ENCODE measurements around the gene C14orf180. TPM values are rescaled to one million over a fixed set of nuclear protein-coding genes. Genes with fewer than 3 reads are reported as not detected.
"Not testable (repeated sequence)": the region's sequence is repeated elsewhere in the genome, so short reads cannot be mapped to it uniquely, and the experiment has no call there.

The C14orf180 gene
- total RNA-seq, 1 experiment from 2014 or later: not detected

DNA sequence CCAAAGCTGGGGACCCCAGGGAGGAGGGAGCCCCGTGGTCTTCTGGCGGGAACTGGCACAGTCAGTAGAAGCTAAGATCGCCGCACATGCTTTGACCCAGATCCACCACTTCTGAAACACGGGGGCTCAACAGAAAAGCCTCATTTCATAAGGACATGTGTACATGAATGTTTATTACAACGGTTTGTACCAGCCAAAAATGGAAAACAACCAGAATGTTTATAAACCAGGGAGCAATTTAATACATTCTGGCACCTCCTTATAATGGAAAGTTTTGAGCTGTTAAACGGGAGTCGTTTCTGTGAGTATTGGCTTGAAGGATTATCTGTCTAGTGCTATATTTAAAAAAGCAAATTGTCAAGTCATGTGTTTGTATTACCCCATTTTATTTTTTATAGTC lies 32.3 kb downstream of the C14orf180 start:
- no peaks in the 10 kb centered on the region for H3K36me3 ChIP-seq
- no peak overlapping the region for H3K4me3 ChIP-seq
- H3K9me3 ChIP-seq (replicated peaks): no peaks in the 10 kb centered on the region
- no peak overlapping the region for H3K27ac ChIP-seq
- no peaks in the 10 kb centered on the region for H3K4me1 ChIP-seq
- DNase-seq: no peak
- H3K27me3 ChIP-seq: peaks cover 12% of the 10 kb centered on the region

DNA sequence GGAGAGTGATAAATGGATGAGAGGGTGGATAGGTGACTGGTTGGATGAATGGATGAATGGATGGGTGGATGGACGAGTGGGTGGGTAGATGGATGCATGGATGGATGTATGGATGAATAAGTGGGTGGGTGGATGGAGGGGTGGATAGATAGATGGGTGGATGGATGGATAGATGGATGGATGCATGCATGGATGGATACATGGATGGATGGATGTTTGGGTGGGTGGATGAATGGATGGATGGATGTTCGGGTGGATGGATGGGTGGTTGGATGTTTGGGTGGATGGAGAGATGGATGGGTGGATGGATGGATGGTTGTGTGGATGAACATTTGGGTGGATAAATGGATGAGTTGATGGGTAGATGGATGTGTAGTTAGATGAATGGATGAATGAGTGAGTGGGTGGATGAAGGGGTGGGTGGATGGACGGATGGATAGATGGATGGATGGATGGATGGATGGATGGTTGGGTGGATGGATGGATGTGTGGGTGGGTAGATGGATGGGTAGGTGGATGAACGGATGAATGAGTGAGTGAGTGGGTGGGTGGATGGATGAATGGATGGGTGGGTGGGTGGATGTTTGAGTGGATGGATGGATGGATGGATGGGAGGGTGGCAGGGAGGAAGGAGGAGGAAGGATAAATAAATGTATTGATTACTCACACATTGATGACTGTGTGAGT lies 34.7 kb downstream of the C14orf180 start:
- Histone ChIP-seq H3K27me3 (peaks cover 12% of the 10 kb centered on the region), H3K36me3 (no peaks in the 10 kb centered on the region), H3K27ac (no peak overlapping the region), H3K4me1 (no peaks in the 10 kb centered on the region), H3K4me3 (no peak overlapping the region), H3K9me3 (replicated peaks) (no peaks in the 10 kb centered on the region)
- no peak for DNase-seq

DNA sequence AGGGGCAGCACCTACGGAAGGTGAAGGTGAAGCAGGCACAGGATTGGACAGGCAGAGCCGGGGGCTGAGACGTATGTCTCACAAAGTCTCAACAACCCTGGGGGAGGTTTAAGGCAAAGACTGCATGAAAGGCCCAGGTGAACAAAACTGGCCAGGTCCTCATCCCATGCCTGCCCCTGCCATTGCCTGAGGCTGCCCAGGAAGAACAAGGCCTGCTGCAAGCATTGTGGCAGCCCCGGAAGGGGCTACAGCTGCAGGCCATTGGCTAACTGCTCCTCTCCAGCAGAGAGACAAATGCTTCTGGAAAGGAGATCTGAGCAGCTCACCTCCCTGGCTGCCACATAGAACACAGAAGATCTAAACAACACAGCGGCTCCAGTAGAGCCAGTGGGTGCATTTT lies 45.4 kb downstream of the C14orf180 start:
- Histone ChIP-seq H3K27me3 (no peaks in the 10 kb centered on the region; the same call in 1 of the 2 replicates), H3K27ac (no peak overlapping the region), H3K9me3 (replicated peaks) (0 out of 2 replicates have a peak, but pooled peaks cover 3% of the 10 kb centered on the region), H3K36me3 (no peaks in the 10 kb centered on the region), H3K4me3 (no peak overlapping the region), H3K4me1 (no peaks in the 10 kb centered on the region)
- DNase-seq: no peak

DNA sequence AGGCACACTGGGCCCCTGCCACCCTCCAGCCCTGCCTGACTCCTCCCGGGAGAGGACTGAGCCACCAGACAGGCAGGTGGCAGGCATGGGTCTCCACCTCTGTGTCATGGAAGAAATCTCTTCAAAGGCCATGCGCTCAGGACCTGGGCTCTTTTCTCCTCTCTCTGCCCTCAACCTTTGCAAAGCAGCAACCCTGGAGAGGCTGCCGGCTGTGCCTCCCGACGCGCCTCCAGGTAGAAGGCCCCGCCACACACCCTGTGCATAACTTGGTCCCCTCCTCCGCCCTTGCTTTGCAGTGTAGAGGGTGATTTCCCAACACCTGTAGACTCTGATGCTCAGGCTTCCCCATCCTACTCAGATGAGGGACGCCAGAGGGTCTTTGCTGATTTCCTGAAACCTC lies 53.2 kb downstream of the C14orf180 start:
- DNase-seq: no peak
- Histone ChIP-seq H3K27me3 (0 out of 2 replicates have a peak, but pooled peaks cover 4% of the 10 kb centered on the region), H3K4me1 (no peaks in the 10 kb centered on the region), H3K27ac (no peak overlapping the region), H3K36me3 (no peaks in the 10 kb centered on the region), H3K9me3 (replicated peaks) (no peaks in the 10 kb centered on the region), H3K4me3 (no peak overlapping the region)

DNA sequence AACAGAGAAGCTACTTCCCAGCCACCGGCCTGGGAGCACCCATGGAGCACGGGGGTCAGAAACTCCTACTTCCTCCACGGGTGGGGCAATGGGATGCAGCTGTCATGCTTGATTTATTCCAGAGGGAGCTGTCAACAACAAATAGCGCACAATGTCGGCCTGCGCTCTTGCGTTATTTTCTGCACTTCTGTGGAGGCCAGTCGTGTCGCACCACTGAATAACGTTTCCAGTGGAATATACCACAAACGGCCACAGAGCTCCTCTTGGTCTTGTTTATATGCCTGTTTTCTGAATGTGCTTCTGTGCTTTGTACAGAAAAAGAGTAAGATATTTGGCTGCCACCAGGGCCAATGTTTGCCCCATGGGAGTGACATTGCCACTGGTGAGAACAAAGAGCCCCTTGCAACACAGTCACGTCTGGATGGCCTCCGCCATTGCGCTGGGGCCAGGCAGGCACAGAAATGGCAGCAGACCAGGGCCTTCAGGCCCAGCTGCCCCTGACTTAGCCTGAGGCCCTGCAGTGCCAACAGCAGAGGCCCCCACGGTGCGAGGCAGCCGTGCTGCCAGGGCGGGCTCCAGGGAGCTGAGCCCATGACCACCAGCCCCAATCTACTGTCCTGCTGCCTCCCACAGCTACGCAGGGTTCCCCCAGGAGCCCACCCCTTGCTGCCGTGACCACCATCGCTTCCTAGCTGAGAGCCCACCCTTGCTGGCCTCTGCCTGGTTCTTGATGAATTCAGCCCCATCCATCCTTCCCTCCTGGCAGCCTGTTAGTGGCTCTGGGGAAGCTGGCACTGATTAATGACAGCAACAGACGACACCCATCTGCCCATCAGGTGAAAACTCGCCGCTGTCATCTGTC lies 53.9 kb downstream of the C14orf180 start:
- no peaks in the 10 kb centered on the region for H3K9me3 ChIP-seq (replicated peaks)
- H3K4me3 ChIP-seq: no peak overlapping the region
- no peak overlapping the region for H3K27ac ChIP-seq
- no peak for DNase-seq
- H3K36me3 ChIP-seq: no peaks in the 10 kb centered on the region
- no peaks in the 10 kb centered on the region for H3K4me1 ChIP-seq
- H3K27me3 ChIP-seq: peaks cover 11% of the 10 kb centered on the region; the same call in 1 of the 2 replicates

DNA sequence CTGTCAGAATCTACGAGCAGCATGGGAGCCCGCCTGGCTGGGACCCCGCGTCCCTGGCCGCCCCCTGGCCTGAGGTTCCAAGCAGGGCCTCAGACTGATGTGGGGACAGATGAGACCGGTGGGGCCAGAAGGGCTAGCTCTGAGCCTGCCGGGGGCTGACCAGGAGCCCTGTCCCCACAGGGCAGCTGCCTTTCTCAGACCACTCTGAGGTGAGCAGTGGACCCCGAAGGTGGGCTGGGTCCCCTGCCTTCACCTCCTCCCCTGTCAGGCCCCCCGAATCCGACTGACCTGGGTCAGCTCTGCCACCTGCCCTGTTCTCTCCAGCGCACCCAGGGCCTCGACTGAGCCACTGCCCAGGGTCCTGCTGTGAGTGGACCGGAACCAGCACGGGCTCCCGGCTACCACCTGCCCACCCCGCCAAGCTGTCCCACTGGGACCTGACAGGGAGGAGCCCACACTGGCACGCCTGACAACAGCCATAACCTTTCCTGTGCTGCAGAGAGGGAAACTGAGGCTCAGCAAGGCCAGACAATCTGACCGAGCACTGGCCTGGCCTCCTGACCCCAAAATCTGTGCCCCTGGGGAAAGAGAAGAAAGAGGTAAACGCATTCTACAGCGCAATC lies 54.7 kb downstream of the C14orf180 start:
- no peaks in the 10 kb centered on the region for H3K4me1 ChIP-seq
- H3K27ac ChIP-seq: no peak overlapping the region
- no peaks in the 10 kb centered on the region for H3K9me3 ChIP-seq (replicated peaks)
- H3K4me3 ChIP-seq: no peak overlapping the region
- H3K27me3 ChIP-seq: peaks cover 13% of the 10 kb centered on the region; the same call in 1 of the 2 replicates
- DNase-seq: no peak
- H3K36me3 ChIP-seq: no peaks in the 10 kb centered on the region

DNA sequence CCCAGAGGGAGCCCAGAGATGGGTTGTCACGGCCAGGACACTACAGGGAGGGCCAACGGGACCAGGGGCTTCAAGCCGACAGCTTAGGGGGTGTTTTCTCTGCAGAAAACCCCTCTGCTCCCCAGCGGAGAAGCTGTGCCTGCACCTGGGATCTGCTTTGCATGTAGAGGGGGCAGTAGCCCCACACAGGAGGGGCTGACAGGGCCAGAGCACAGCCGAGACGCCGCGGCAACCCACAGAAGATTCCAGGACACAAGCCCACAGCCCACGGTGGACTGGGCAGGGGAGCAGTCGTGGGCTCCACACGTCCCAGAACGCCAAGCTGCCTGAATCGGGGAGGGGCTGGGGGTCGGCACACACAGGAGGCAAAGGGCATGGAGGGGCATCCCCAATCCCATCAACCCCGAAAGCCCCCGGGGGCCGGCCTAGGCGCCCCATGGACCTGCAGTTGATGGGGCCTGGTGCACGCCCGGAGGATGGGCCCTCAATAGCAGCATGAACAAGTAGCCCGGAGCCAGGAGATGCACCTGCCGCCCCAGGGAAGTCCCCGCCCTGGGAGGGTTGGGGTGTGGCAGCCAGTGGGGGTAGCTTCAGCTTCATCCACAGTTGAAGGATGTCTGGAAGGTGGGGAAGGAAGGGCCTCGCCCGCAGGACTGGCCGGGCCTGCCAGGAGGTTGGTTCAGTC lies 55.5 kb downstream of the C14orf180 start:
- Histone ChIP-seq H3K36me3 (no peaks in the 10 kb centered on the region), H3K4me3 (no peak overlapping the region), H3K9me3 (replicated peaks) (no peaks in the 10 kb centered on the region), H3K4me1 (no peaks in the 10 kb centered on the region), H3K27me3 (peaks cover 13% of the 10 kb centered on the region; the same call in 1 of the 2 replicates), H3K27ac (no peak overlapping the region)
- no peak for DNase-seq

DNA sequence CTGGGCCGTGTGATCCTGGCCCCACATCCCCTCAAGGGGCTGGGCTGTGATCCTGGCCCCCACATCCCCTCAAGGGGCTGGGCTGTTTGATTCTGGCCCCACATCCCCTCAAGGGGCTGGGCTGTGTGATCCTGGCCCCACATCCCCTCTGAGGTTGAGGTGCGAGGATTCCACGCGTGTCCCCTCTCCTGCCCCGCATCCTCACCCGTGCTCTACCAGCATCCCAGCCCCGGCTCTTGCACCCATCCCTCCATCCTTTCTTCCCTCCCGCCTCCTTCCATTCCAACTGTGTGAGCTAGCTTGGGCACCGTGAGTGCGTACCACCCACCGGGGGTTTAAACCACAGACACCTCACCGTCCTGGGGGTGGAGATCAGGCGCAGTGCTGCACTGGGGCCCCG lies 56.2 kb downstream of the C14orf180 start:
- H3K4me1 ChIP-seq: no peaks in the 10 kb centered on the region; the same call in 1 of the 2 replicates
- H3K27me3 ChIP-seq: peaks cover 13% of the 10 kb centered on the region; the same call in 1 of the 2 replicates
- no peak overlapping the region for H3K4me3 ChIP-seq
- no peaks in the 10 kb centered on the region for H3K36me3 ChIP-seq
- H3K27ac ChIP-seq: no peak overlapping the region
- H3K9me3 ChIP-seq (replicated peaks): no peaks in the 10 kb centered on the region
- no peak for DNase-seq

DNA sequence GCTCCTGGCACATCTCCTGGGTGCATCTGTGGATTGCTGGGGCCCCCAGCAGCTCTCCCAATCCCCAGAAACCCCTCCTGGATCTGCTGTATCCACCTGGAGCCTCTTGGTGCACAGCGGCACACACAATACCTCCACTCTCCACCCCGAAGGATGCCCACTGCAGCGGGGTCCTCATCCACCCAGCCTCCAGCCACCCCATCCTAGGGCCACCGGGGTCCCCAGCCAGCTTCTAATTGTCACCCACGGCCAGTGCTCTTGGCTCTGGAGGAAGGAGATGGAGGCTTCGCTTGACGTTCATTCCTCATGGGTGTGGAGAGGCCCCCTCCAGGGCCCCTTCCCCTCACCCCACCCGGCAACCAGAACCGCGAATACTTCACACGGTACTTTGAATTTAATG lies 56.6 kb downstream of the C14orf180 start:
- no peak for DNase-seq
- H3K9me3 ChIP-seq (replicated peaks): no peaks in the 10 kb centered on the region
- H3K4me1 ChIP-seq: no peaks in the 10 kb centered on the region; the same call in 1 of the 2 replicates
- H3K27ac ChIP-seq: no peak overlapping the region
- no peak overlapping the region for H3K4me3 ChIP-seq
- H3K27me3 ChIP-seq: peaks cover 13% of the 10 kb centered on the region; the same call in 1 of the 2 replicates
- no peaks in the 10 kb centered on the region for H3K36me3 ChIP-seq

DNA sequence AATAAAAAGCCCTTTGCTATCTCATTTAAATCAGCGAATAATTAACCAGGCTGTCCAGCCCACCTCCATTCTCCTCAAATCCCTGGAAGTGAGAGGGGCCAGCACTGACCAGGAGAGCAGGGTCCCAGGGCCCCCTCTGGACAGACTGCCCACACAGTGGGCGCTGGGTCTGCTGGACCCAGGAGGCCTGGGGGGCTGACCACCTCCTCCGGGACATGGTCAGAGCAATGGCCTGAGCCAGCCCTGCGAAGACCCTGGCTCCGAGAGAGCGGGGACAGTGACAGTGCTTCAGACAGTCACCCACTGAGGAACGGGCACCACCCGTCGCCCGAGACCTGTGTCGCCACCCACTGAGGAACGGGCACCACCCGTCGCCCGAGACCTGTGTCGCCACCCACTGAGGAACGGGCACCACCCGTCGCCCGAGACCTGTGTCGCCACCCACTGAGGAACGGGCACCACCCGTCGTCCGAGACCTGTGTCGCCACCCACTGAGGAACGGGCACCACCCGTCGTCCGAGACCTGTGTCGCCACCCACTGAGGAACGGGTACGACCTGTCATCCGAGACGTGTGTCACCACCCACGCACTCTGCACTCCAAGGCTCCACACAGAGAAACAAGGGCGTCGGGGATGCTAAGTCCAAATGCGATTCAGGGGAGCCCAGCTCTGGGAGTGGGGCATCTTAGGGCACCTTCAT lies 57.4 kb downstream of the C14orf180 start:
- not testable (repeated sequence) for H3K9me3 ChIP-seq (replicated peaks); H3K4me1 ChIP-seq
- H3K27me3 ChIP-seq: peaks cover 13% of the 10 kb centered on the region; the same call in 1 of the 2 replicates

DNA sequence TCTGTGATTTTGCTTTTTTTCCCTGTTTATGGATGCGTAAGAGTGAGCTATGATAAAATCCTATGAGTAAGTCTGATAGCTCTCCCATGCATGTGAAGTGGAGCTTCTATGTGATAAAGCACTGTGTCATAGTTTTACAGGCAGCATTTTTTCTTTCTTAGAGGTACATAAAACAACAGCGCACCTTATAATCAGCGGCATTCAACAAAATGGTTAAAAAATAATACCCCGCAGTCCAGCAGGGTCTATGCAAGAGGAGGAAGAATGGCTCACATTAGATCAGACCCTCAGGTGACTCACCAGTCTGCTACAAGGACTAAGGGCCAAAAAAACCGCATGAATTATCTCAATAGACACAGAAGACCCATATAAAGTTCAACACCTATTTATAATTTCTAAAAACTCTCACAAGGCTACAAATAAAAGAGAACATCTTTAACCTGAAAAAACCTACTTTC lies 58.0 kb downstream of the C14orf180 start:
- H3K27me3 ChIP-seq: peaks cover 13% of the 10 kb centered on the region; the same call in 1 of the 2 replicates
- H3K9me3 ChIP-seq (replicated peaks): no peaks in the 10 kb centered on the region
- H3K27ac ChIP-seq: no peak overlapping the region
- no peak for DNase-seq
- no peak overlapping the region for H3K4me3 ChIP-seq
- no peaks in the 10 kb centered on the region; the same call in 1 of the 2 replicates for H3K4me1 ChIP-seq
- H3K36me3 ChIP-seq: no peaks in the 10 kb centered on the region

More for the DNA sequence above, 57.4 kb downstream of the C14orf180 start:
- not testable (repeated sequence) for DNase-seq, H3K36me3 ChIP-seq, H3K27ac ChIP-seq, H3K4me3 ChIP-seq

DNA sequence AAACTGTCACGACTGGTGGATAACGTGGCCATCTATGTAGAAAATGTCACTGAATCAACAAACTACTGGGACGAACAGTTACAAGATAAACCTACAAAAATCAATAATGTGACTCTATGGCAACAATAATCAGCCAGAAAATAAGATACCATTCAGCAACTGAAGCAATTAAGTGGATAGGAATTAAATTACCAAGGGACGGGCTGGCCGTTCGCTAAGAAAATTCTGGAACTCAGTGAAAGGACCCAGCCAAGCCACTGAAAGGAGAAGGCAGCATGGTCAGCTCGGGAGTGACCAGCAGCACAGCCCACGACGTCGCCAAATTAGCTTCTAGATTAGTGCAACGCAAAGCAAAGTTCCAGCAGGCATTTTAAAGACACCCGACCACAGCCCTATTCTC lies 58.6 kb downstream of the C14orf180 start:
- Histone ChIP-seq H3K27ac (no peak overlapping the region), H3K36me3 (no peaks in the 10 kb centered on the region), H3K4me3 (no peak overlapping the region), H3K4me1 (no peaks in the 10 kb centered on the region; the same call in 1 of the 2 replicates), H3K9me3 (replicated peaks) (no peaks in the 10 kb centered on the region), H3K27me3 (peaks cover 13% of the 10 kb centered on the region; the same call in 1 of the 2 replicates)
- DNase-seq: no peak

DNA sequence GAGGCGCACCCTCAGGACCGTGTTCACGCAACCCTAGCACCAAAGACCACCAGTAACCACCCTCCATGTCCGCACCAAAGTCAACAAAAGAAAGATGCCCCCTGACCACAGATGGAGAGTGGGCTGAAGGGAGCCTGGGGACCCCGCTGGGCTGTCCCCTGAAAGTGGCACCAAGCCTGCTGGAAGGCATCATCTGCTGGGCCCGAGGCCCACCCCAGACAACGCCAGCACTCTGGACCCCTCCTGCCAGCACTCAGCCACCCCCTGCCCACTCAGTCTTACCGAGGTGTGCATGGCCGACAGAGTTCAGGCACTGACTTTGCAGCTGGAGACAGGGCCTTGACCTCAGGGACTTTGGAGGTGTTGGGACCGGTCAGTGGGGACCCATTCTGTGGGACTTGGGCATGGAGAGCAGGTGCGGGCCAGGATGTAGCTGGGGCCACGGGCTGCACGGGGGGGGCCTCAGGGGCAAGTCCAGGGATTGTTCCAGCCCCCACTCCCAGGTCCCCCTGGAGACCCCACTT lies 59.4 kb downstream of the C14orf180 start:
- Histone ChIP-seq H3K27ac (no peak overlapping the region), H3K4me3 (no peak overlapping the region), H3K9me3 (replicated peaks) (no peaks in the 10 kb centered on the region), H3K27me3 (peaks cover 13% of the 10 kb centered on the region; the same call in 1 of the 2 replicates), H3K36me3 (no peaks in the 10 kb centered on the region), H3K4me1 (no peaks in the 10 kb centered on the region; the same call in 1 of the 2 replicates)
- no peak for DNase-seq

Data from SJCRH30 (cell line).